Calu3 (cell line): ENCODE results near the gene SNX20. TPM values are rescaled to one million over a fixed set of nuclear protein-coding genes. Genes with fewer than 3 reads are reported as not detected.

Experiments
- BruUV-seq: library from RNA; stranded (reverse); fragments of 400-500 nt; replicated peaks from 2 replicates; lab custom pipeline; 2021; lab: Mats Ljungman, UMichigan
- CTCF ChIA-PET: fragments of 300-600 bp; sonication (Branson Sonifier 250); formaldehyde crosslinking; loops from one replicate; lab custom pipeline; 2022; ENCODE audit warnings: antibody characterized with exemption; lab: Charles Lee
- DNase-seq: peaks from one replicate; pipeline ENCODE4 v3.0.0; 2022
- H3K27ac Mint-ChIP-seq: one replicate; pipeline ENCODE4 v1.8.0; 2022; ENCODE audit warnings: mixed read lengths; ENCODE audit not compliant: unreplicated experiment
- H3K27me3 Mint-ChIP-seq: one replicate; pipeline ENCODE4 v1.8.0; 2022; ENCODE audit warnings: mixed read lengths; ENCODE audit not compliant: unreplicated experiment
- H3K36me3 Mint-ChIP-seq: one replicate; pipeline ENCODE4 v1.8.0; 2022; ENCODE audit warnings: mild to moderate bottlenecking, moderate library complexity, mixed read lengths; ENCODE audit not compliant: insufficient read depth, unreplicated experiment
- H3K4me1 Mint-ChIP-seq: one replicate; pipeline ENCODE4 v1.8.0; 2022; ENCODE audit warnings: mild to moderate bottlenecking, low read depth, mixed read lengths; ENCODE audit not compliant: unreplicated experiment
- H3K4me3 Mint-ChIP-seq: one replicate; pipeline ENCODE4 v1.8.0; 2022; ENCODE audit warnings: mild to moderate bottlenecking, low read depth, moderate library complexity, mixed read lengths; ENCODE audit not compliant: unreplicated experiment
- H3K9me3 Mint-ChIP-seq: one replicate; pipeline ENCODE4 v1.8.0; 2022; ENCODE audit warnings: low read depth, mixed read lengths; ENCODE audit not compliant: unreplicated experiment
- intact Hi-C: fragments of 100-400 bp; cut with micrococcal nuclease; formaldehyde crosslinking; loops from one replicate; pipeline ENCODE4 v1.10.0; 2022; ENCODE audit not compliant: unreplicated experiment
- total RNA-seq: library from RNA; stranded (reverse); gene quantifications from 2 replicates; pipeline ENCODE4 v1.2.3, GENCODE V29; 2022
- TF ChIP-seq, protein P1 (sequence below): fragments of 200-600 bp; IDR thresholded peaks from one replicate; pipeline ENCODE4 v1.8.0; 2022; ENCODE audit warnings: antibody characterized with exemption; ENCODE audit not compliant: unreplicated experiment

The SNX20 gene
- total RNA-seq, 1 experiment from 2014 or later = not detected

DNA sequence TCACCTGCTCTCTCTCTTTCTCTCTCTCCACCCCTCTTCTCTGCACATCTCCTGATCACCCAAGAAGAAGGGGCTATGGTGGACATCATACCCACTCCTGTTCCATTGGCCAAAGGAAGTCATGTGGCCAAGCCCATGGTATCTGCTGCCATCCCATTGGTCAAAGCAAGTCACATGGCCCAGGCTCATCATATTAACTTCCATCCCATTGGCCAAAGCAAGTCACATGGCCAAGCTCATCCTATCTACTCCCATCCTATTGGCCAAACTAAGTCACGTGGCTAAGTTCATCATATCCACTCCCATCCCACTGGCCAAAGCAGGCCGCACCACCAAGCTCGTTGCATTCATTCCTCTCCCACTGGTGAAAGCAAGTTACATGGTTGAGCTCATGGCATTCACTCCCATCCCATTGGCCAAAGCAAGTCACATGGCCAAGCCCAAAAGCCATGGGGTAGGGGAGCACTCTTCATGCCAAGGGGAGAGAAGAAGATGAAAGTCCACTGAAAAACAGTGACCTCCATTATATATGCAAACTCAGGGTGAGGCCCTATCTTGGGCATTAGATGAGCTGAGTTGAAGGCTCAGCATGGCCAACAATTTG is 29.2 kb downstream of the SNX20 start:
- DNase-seq = no peak
- Mint-ChIP-seq H3K27ac (no peak overlapping the region), H3K36me3 (no peaks in the 10 kb centered on the region), H3K9me3 (peaks cover 5% of the 10 kb centered on the region), H3K4me3 (no peak overlapping the region), H3K27me3 (peaks cover 65% of the 10 kb centered on the region), H3K4me1 (no peaks in the 10 kb centered on the region)
- TF ChIP-seq, protein P1, sequence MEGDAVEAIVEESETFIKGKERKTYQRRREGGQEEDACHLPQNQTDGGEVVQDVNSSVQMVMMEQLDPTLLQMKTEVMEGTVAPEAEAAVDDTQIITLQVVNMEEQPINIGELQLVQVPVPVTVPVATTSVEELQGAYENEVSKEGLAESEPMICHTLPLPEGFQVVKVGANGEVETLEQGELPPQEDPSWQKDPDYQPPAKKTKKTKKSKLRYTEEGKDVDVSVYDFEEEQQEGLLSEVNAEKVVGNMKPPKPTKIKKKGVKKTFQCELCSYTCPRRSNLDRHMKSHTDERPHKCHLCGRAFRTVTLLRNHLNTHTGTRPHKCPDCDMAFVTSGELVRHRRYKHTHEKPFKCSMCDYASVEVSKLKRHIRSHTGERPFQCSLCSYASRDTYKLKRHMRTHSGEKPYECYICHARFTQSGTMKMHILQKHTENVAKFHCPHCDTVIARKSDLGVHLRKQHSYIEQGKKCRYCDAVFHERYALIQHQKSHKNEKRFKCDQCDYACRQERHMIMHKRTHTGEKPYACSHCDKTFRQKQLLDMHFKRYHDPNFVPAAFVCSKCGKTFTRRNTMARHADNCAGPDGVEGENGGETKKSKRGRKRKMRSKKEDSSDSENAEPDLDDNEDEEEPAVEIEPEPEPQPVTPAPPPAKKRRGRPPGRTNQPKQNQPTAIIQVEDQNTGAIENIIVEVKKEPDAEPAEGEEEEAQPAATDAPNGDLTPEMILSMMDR = no peak
- BruUV-seq = no TSS peak
- intact Hi-C loops = no loop called here
- CTCF ChIA-PET = interaction anchor here (0.9 kb wide), 1 partner anchor 13 kb away, joined by 4 read pairs; no protein-coding TSS in a partner anchor

DNA sequence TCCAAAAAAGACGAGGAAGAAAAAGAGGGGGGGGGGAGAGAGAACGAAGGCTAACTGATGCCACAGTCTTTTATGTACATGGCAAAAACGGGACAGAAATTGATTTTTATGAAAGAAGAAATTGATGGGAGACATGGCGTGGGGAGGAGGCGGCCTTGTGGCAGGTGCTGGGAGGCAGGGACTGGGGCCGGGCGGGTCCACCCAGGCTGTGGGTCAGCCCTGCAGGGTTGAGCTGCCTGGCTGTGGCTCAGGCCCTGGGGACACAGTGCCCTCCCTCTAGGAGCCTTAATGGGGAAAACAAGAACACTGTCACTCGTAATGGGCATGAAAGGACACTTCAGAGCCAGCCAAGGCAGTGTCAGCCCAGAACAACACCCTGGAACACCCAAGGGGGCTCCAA is 34.8 kb downstream of the SNX20 start:
- no peak overlapping the region for H3K4me3 Mint-ChIP-seq
- no peaks in the 10 kb centered on the region for H3K4me1 Mint-ChIP-seq
- CTCF ChIA-PET = no interaction called here
- no TSS peak for BruUV-seq
- TF ChIP-seq, protein P1 = no peak
- H3K27me3 Mint-ChIP-seq = peaks cover 79% of the 10 kb centered on the region
- DNase-seq = no peak
- no peaks in the 10 kb centered on the region for H3K9me3 Mint-ChIP-seq
- H3K36me3 Mint-ChIP-seq = no peaks in the 10 kb centered on the region
- H3K27ac Mint-ChIP-seq = no peak overlapping the region
- intact Hi-C loops = no loop called here

DNA sequence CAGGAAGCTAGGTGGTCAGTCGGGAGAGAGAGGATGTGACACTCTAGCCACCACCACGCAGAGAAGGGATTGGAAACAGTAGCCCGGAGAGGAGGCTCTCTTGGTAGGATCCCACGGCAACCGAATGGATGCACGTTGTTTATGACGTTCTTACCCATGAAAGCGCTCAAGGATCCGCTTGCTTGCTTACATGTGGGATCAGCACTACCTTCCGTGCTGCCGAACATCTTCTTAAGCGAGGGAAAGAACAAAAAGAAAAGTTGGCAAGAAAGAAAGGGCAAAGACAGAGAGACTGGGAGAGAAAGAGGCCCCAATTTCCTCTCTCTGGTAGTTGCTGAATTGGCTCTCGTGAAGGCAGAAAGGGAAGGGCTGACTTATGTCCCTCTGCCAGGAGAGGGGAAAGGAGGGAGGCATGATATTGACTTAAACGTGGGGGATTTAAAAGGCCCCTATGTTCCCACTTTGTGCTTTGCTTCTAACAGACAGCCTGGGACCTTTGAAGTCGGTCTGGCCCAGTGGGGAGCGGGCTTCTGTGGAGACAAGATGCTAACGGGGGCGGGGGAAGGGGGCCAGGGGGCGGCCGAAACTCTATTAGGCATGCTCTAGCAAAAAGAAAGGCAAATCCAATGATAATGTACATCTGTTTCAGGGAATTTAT is 35.4 kb downstream of the SNX20 start:
- H3K4me3 Mint-ChIP-seq = no peak overlapping the region
- no TSS peak for BruUV-seq
- peaks cover 86% of the 10 kb centered on the region for H3K27me3 Mint-ChIP-seq
- intact Hi-C loops = no loop called here
- no peaks in the 10 kb centered on the region for H3K4me1 Mint-ChIP-seq
- CTCF ChIA-PET = no interaction called here
- H3K9me3 Mint-ChIP-seq = no peaks in the 10 kb centered on the region
- DNase-seq = no peak
- no peaks in the 10 kb centered on the region for H3K36me3 Mint-ChIP-seq
- TF ChIP-seq, protein P1 = no peak
- H3K27ac Mint-ChIP-seq = no peak overlapping the region

DNA sequence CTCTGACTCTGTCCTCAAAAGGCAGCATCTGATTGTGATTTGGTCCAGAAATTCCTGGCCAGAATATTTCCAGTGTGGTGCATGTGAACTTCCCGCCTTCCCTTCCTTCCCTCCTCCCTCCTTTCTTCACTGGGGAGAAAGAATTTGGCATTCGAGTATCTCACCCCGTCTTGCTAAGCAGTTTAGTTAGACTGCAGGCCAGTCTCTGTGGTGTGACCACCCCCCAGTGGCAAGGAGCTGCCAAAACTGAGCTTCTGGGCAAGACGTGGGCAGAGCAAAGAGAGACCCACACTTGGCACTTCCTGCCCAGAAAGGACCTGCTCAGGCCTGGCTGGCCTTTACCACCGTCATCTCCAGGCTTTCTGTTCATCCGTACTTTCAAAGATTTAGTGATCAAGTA is 36.4 kb downstream of the SNX20 start:
- peak; percentile 41 for DNase-seq

More for the DNA sequence above, 36.4 kb downstream of the SNX20 start:
- intact Hi-C loops = no loop called here
- no peaks in the 10 kb centered on the region for H3K9me3 Mint-ChIP-seq
- CTCF ChIA-PET = interaction anchor here (0.7 to 1.0 kb wide), 7 partner anchors 9 to 272 kb away, joined by 3 to 24 read pairs (median 3); no protein-coding TSS in a partner anchor
- peaks cover 96% of the 10 kb centered on the region for H3K27me3 Mint-ChIP-seq
- TF ChIP-seq, protein P1 = no peak
- H3K4me1 Mint-ChIP-seq = no peaks in the 10 kb centered on the region
- no peak overlapping the region for H3K4me3 Mint-ChIP-seq
- BruUV-seq = no TSS peak
- no peak overlapping the region for H3K27ac Mint-ChIP-seq
- H3K36me3 Mint-ChIP-seq = no peaks in the 10 kb centered on the region
